ENCODE results near the gene KCNIP1.

Gene KCNIP1

DNA sequence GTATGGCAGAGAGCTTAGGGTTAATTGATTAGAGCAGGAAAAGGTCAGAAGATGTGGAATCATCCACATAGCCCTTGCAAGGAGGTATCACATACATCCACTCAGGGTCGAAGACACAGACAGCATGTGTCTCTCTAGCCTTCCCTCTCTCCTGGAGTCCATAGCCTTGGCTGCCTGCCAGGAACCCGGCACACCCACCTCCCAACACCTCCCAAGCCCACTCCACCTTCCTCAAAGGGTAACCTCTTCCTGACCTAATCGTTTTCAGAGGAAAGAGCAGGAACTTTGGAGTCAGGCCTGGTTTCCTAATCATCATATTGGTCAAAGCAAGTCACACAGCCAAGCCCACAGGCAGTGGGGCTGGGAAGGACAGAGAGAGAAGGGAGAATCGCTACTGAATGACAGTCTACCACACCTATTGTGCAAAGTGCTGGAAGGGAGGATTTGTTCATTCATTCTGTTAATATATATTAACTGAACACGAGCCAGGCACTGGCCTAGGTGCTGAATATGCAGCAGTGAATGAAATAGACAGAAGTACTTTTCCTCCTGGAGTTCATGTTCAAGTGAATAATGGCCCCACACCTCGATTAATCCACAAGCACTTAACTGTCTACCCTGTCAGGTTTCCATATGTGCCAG is 107.8 kb downstream of the KCNIP1 start:
- H3K27me3 ChIP-seq (ENCODE audit: insufficient read depth, low read length) = no peaks in the 10 kb centered on the region
- no peak overlapping the region for H2AFZ ChIP-seq (ENCODE audit: low read length)
- no peaks in the 10 kb centered on the region for H3F3A ChIP-seq (ENCODE audit: insufficient read depth, low read length)
- H3K36me3 ChIP-seq (ENCODE audit: insufficient read depth, low read length) = no peaks in the 10 kb centered on the region
- H3K27ac ChIP-seq (ENCODE audit: low read depth, low read length, poor library complexity, severe bottlenecking) = no peak overlapping the region
- TF ChIP-seq, protein P1, sequence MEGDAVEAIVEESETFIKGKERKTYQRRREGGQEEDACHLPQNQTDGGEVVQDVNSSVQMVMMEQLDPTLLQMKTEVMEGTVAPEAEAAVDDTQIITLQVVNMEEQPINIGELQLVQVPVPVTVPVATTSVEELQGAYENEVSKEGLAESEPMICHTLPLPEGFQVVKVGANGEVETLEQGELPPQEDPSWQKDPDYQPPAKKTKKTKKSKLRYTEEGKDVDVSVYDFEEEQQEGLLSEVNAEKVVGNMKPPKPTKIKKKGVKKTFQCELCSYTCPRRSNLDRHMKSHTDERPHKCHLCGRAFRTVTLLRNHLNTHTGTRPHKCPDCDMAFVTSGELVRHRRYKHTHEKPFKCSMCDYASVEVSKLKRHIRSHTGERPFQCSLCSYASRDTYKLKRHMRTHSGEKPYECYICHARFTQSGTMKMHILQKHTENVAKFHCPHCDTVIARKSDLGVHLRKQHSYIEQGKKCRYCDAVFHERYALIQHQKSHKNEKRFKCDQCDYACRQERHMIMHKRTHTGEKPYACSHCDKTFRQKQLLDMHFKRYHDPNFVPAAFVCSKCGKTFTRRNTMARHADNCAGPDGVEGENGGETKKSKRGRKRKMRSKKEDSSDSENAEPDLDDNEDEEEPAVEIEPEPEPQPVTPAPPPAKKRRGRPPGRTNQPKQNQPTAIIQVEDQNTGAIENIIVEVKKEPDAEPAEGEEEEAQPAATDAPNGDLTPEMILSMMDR (IDR thresholded peaks at IDR 0.05; ENCODE audit: low read length) = no peak
- no peak for TF ChIP-seq EZH2 (IDR thresholded peaks at IDR 0.05; ENCODE audit: borderline replicate concordance, low read length)
- H3K4me1 ChIP-seq (ENCODE audit: insufficient read depth, low read length, severe bottlenecking) = no peaks in the 10 kb centered on the region
- H3K4me2 ChIP-seq (ENCODE audit: low read length) = no peak overlapping the region
- H4K20me1 ChIP-seq (ENCODE audit: insufficient read depth, low read length) = no peaks in the 10 kb centered on the region
- no peak overlapping the region for H3K4me3 ChIP-seq (ENCODE audit: low read depth, low read length, poor library complexity, severe bottlenecking)
- H3K9me2 ChIP-seq (ENCODE audit: low read depth, low read length) = no peaks in the 10 kb centered on the region
- H3K9ac ChIP-seq (ENCODE audit: low read length) = no peak overlapping the region
- H3K9me3 ChIP-seq (ENCODE audit: low read length) = no peaks in the 10 kb centered on the region
- H3K79me2 ChIP-seq (ENCODE audit: insufficient read depth, low read length) = no peaks in the 10 kb centered on the region

GRCh38 chr5:170612256-170612678 is 108.4 kb downstream of the KCNIP1 start:
- H3K9ac ChIP-seq (ENCODE audit: low read length) = no peak overlapping the region
- no peak overlapping the region for H3K4me3 ChIP-seq (ENCODE audit: low read depth, low read length, poor library complexity, severe bottlenecking)
- H3K27me3 ChIP-seq (ENCODE audit: insufficient read depth, low read length) = no peaks in the 10 kb centered on the region
- no peaks in the 10 kb centered on the region for H4K20me1 ChIP-seq (ENCODE audit: insufficient read depth, low read length)
- no peaks in the 10 kb centered on the region for H3K9me3 ChIP-seq (ENCODE audit: low read length)
- no peaks in the 10 kb centered on the region for H3F3A ChIP-seq (ENCODE audit: insufficient read depth, low read length)
- H3K79me2 ChIP-seq (ENCODE audit: insufficient read depth, low read length) = no peaks in the 10 kb centered on the region
- H3K36me3 ChIP-seq (ENCODE audit: insufficient read depth, low read length) = no peaks in the 10 kb centered on the region
- H2AFZ ChIP-seq (ENCODE audit: low read length) = no peak overlapping the region
- H3K4me1 ChIP-seq (ENCODE audit: insufficient read depth, low read length, severe bottlenecking) = no peaks in the 10 kb centered on the region
- TF ChIP-seq, protein P1 (IDR thresholded peaks at IDR 0.05; ENCODE audit: low read length) = no peak
- TF ChIP-seq EZH2 (IDR thresholded peaks at IDR 0.05; ENCODE audit: borderline replicate concordance, low read length) = no peak
- no peaks in the 10 kb centered on the region for H3K9me2 ChIP-seq (ENCODE audit: low read depth, low read length)
- no peak overlapping the region for H3K27ac ChIP-seq (ENCODE audit: low read depth, low read length, poor library complexity, severe bottlenecking)
- no peak overlapping the region for H3K4me2 ChIP-seq (ENCODE audit: low read length)

GRCh38 chr5:170614065-170614490 is 110.3 kb downstream of the KCNIP1 start:
- TF ChIP-seq EZH2 (IDR thresholded peaks at IDR 0.05; ENCODE audit: borderline replicate concordance, low read length) = no peak
- TF ChIP-seq, protein P1 (IDR thresholded peaks at IDR 0.05; ENCODE audit: low read length) = no peak
- H3F3A ChIP-seq (ENCODE audit: insufficient read depth, low read length) = no peaks in the 10 kb centered on the region
- H3K79me2 ChIP-seq (ENCODE audit: insufficient read depth, low read length) = no peaks in the 10 kb centered on the region
- H3K36me3 ChIP-seq (ENCODE audit: insufficient read depth, low read length) = no peaks in the 10 kb centered on the region
- H3K4me1 ChIP-seq (ENCODE audit: insufficient read depth, low read length, severe bottlenecking) = no peaks in the 10 kb centered on the region
- no peaks in the 10 kb centered on the region for H3K27me3 ChIP-seq (ENCODE audit: insufficient read depth, low read length)
- no peaks in the 10 kb centered on the region for H3K9me2 ChIP-seq (ENCODE audit: low read depth, low read length)
- no peak overlapping the region for H3K4me2 ChIP-seq (ENCODE audit: low read length)
- H3K27ac ChIP-seq (ENCODE audit: low read depth, low read length, poor library complexity, severe bottlenecking) = no peak overlapping the region
- no peaks in the 10 kb centered on the region for H4K20me1 ChIP-seq (ENCODE audit: insufficient read depth, low read length)
- no peaks in the 10 kb centered on the region for H3K9me3 ChIP-seq (ENCODE audit: low read length)
- H3K4me3 ChIP-seq (ENCODE audit: low read depth, low read length, poor library complexity, severe bottlenecking) = no peak overlapping the region
- no peak overlapping the region for H2AFZ ChIP-seq (ENCODE audit: low read length)
- H3K9ac ChIP-seq (ENCODE audit: low read length) = no peak overlapping the region
